Stimulated activated naive CD8-positive, alpha-beta T cell treated with anti-CD3 and anti-CD28 coated beads, Interleukin-15, Interleukin-2, amounts not matched to agents 100 ng/mL and 50 ng/mL, for 24 hours (primary cell): ENCODE data around the gene EIF4E.
"Not testable (repeated sequence)": the region's sequence is repeated elsewhere in the genome, so short reads cannot be mapped to it uniquely, and the experiment has no call there.

ENCODE experiments used
- H3K27ac Mint-ChIP-seq: one replicate; pipeline ENCODE4 v1.8.0; 2021; ENCODE audit warnings: mild to moderate bottlenecking, mixed read lengths
- H3K27me3 Mint-ChIP-seq: one replicate; pipeline ENCODE4 v1.8.0; 2021; ENCODE audit warnings: mixed read lengths
- H3K36me3 Mint-ChIP-seq: one replicate; pipeline ENCODE4 v1.8.0; 2021; ENCODE audit warnings: low read depth, mixed read lengths
- H3K4me1 Mint-ChIP-seq: one replicate; pipeline ENCODE4 v1.8.0; 2021; ENCODE audit warnings: low read depth, mixed read lengths
- H3K4me3 Mint-ChIP-seq: one replicate; pipeline ENCODE4 v1.8.0; 2021; ENCODE audit warnings: mild to moderate bottlenecking, mixed read lengths
- H3K9me3 Mint-ChIP-seq: one replicate; pipeline ENCODE4 v1.8.0; 2021; ENCODE audit warnings: mixed read lengths

Gene EIF4E

GRCh38 chr4:98872120-98872906 lies 56.6 kb downstream of the EIF4E start:
- peaks cover 13% of the 10 kb centered on the region for H3K36me3 Mint-ChIP-seq
- not testable (repeated sequence) for H3K27me3 Mint-ChIP-seq, H3K4me3 Mint-ChIP-seq, H3K4me1 Mint-ChIP-seq, H3K27ac Mint-ChIP-seq, H3K9me3 Mint-ChIP-seq

DNA sequence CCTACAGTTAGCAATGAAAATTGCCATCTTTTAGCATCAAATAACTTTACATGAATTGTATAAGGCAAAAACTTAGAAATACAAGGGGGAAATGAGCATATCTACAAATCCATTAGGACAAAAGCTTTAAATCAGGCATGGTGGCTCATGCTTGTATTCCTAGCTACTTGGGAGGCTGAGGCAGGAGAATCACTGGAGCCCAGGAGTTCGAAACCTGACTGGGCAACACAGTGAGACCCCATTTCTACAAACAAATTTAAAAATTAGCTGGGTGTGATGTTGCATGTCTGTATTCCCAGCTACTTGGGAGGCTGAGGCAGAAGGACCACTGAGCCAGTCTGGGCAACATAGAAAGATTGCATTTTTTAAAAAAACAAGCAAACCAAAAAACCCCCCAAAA lies 61.3 kb downstream of the EIF4E start:
- Mint-ChIP-seq H3K4me1 (peaks cover 2% of the 10 kb centered on the region), H3K27ac (no peak overlapping the region), H3K4me3 (no peak overlapping the region), H3K9me3 (peaks cover under 1% of the 10 kb centered on the region), H3K27me3 (no peaks in the 10 kb centered on the region), H3K36me3 (no peaks in the 10 kb centered on the region)

GRCh38 chr4:98865059-98865458 lies 63.9 kb downstream of the EIF4E start:
- no peaks in the 10 kb centered on the region for H3K4me1 Mint-ChIP-seq
- H3K36me3 Mint-ChIP-seq = no peaks in the 10 kb centered on the region
- H3K27me3 Mint-ChIP-seq = no peaks in the 10 kb centered on the region
- H3K27ac Mint-ChIP-seq = no peak overlapping the region
- no peaks in the 10 kb centered on the region for H3K9me3 Mint-ChIP-seq
- no peak overlapping the region for H3K4me3 Mint-ChIP-seq

DNA sequence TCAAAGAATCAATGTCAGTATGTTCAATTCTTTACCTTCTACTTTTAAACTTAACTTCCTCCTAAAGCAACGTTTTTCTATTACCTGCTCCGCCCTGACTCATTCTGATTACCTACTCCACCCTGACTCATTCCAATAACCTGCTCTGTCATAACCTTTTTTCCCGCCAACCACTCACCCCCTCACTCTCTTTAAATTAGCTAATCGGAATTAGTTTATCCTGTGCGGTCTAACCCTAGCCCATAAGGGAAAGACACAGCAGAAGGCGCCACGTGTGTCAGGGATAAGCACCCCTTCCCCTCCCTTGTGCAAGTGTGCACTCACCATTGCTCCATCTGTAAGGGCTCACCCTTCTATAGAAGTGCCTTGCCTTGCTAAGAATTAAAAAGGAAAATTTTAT lies 64.4 kb downstream of the EIF4E start:
- no peak overlapping the region for H3K27ac Mint-ChIP-seq
- no peaks in the 10 kb centered on the region for H3K36me3 Mint-ChIP-seq
- no peaks in the 10 kb centered on the region for H3K4me1 Mint-ChIP-seq
- no peaks in the 10 kb centered on the region for H3K27me3 Mint-ChIP-seq
- no peaks in the 10 kb centered on the region for H3K9me3 Mint-ChIP-seq
- H3K4me3 Mint-ChIP-seq = no peak overlapping the region

DNA sequence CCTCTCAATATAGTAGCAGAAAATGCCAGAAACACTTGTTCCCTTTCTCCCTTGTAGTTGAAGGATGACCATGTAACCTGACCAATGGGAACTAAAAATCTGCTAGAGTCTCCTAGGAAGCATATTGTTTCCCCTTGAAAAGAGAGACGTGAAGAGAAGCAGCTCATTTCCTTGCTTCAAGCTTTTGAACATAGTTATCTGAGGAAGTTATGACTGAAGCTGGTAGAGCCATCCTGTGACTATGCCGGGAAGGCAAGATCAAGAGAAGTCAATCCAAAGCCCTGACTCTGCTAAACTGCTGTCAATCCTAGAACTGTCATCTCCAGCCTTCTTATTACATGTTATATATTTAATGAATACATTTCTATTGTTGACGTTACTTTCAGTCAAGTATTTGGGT lies 66.6 kb downstream of the EIF4E start:
- H3K27me3 Mint-ChIP-seq = no peaks in the 10 kb centered on the region
- no peak overlapping the region for H3K27ac Mint-ChIP-seq
- no peak overlapping the region for H3K4me3 Mint-ChIP-seq
- no peaks in the 10 kb centered on the region for H3K9me3 Mint-ChIP-seq
- no peaks in the 10 kb centered on the region for H3K4me1 Mint-ChIP-seq
- H3K36me3 Mint-ChIP-seq = no peaks in the 10 kb centered on the region

DNA sequence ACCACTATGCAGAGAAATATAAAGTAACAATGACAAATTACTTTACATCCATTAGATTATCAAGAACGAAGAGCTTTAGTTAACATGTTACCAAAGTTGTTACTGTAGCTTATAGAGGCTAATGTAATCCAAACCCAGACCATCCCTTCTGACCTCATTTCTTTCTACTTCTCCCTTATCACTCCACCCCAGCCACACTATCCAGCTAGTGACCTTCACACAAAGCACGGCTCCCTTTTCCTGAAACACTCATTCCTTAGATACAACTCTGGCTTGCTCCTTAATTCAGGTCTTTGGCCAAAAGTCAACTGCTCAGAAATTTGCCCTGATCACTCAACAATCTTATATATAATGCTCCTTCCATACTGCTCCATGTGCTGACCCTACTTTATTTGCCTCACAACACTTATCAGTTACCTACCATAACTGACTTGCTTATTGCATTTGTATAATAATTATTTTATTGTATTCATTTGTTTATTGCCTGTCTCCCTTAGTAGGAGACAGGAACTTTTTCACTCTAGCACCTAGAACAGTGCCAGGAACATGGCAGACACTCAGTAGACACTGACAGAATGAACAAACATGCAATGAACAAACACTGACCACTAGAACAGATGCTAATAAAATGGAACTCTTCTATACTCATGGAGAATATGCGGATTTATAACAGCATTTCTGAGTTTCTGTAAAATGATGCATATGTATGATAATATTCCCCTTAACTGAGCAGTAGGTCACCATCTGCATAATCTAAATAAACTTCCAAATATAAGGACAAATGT lies 67.6 kb downstream of the EIF4E start:
- H3K4me1 Mint-ChIP-seq = no peaks in the 10 kb centered on the region
- H3K9me3 Mint-ChIP-seq = no peaks in the 10 kb centered on the region
- H3K36me3 Mint-ChIP-seq = no peaks in the 10 kb centered on the region
- no peak overlapping the region for H3K27ac Mint-ChIP-seq
- H3K27me3 Mint-ChIP-seq = no peaks in the 10 kb centered on the region
- no peak overlapping the region for H3K4me3 Mint-ChIP-seq

- H3K9me3 Mint-ChIP-seq = no peaks in the 10 kb centered on the region
- H3K27ac Mint-ChIP-seq = no peak overlapping the region
- no peaks in the 10 kb centered on the region for H3K36me3 Mint-ChIP-seq
- peaks cover 25% of the 10 kb centered on the region for H3K27me3 Mint-ChIP-seq
- H3K4me1 Mint-ChIP-seq = no peaks in the 10 kb centered on the region
- no peak overlapping the region for H3K4me3 Mint-ChIP-seq
Measured at GRCh38 chr4:98851806-98852205, 77.1 kb downstream of the EIF4E start.

DNA sequence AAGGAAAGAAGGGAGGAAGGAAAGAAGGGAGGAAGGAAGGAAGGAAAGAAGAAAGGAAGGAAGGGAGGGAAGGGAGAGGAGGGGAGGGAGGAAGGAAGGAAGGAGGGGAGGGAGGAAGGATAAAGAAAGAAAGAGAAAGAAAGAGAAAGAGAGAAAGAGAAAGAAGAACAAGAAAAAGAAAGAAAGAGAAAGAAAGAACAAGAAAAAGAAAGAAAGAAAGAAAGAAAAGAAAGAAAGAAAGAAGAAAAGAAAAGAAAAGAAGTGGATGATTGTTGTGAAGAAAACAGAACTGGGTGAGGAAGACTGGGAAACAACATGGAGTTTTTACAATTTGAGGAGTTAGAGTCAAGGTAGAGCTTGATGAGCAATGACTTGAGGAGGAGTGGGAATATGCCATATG lies 78.0 kb downstream of the EIF4E start:
- Mint-ChIP-seq H3K4me1 (no peaks in the 10 kb centered on the region), H3K27ac (no peak overlapping the region), H3K4me3 (no peak overlapping the region), H3K9me3 (peaks cover 5% of the 10 kb centered on the region), H3K36me3 (peaks cover 5% of the 10 kb centered on the region), H3K27me3 (peaks cover 25% of the 10 kb centered on the region)

DNA sequence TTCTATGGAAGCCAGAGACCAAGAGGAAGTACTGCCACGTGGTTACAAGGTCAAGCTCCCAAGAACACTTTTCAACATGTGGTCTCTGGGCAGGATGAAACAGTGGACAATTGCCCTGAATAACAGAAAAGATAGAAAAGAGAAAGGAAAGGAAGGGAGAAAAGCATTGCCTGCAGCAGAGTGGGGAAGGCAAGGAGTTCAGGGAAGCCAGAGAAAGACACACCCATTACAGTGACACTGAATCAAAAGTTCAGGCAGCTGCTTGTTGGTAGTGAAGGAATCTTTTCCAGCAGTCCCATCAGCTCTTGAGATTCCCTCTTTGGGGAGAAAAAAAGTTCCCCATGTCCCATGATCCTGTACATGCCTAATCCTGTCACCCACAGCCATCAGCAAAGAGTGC lies 80.5 kb downstream of the EIF4E start:
- Mint-ChIP-seq H3K36me3 (peaks cover 5% of the 10 kb centered on the region), H3K27ac (no peak overlapping the region), H3K9me3 (peaks cover 11% of the 10 kb centered on the region), H3K4me1 (no peaks in the 10 kb centered on the region), H3K4me3 (no peak overlapping the region), H3K27me3 (peaks cover 18% of the 10 kb centered on the region)

DNA sequence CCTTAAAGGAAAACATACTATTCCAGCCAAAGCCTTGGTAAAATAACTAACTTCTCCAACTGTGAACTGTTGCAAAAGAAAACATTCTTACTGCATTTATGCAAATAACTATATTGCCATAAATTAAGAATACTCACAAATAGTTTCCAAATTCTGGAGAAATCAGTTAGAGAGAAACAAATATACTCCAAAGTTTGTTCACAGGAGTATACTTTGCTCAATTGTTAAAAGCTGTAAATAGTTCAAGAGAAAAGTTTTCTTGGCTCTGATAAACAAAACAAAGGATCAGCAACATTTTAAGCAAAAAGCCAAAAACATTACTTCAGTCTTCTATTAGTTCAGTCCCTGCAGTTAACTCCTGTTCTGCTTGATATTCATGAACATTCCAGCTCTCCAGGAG lies 83.0 kb downstream of the EIF4E start:
- peaks cover under 1% of the 10 kb centered on the region for H3K27me3 Mint-ChIP-seq
- no peak overlapping the region for H3K4me3 Mint-ChIP-seq
- peaks cover 20% of the 10 kb centered on the region for H3K9me3 Mint-ChIP-seq
- no peak overlapping the region for H3K27ac Mint-ChIP-seq
- H3K4me1 Mint-ChIP-seq = no peaks in the 10 kb centered on the region
- peaks cover 5% of the 10 kb centered on the region for H3K36me3 Mint-ChIP-seq

DNA sequence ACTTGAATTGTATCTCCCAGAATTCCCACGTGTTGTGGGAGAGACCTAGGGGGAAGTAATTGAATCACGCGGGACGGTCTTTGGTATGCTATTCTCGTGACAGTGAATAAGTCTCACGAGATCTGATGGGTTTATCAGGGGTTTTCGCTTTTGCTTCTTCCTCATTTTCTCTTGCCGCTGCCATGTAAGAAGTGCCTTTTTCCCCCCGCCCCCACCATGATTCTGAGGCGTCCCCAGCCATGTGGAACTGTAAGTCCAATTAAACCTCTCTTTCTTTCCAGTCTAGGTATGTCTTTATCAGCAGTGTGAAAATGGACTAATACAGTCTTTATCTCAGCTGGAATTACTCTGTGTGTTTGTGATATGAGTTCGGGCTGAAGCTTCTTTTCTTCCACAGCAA lies 86.0 kb downstream of the EIF4E start:
- H3K36me3 Mint-ChIP-seq, H3K27ac Mint-ChIP-seq, H3K27me3 Mint-ChIP-seq, H3K4me1 Mint-ChIP-seq, H3K4me3 Mint-ChIP-seq: not testable (repeated sequence)
- H3K9me3 Mint-ChIP-seq = peaks cover 20% of the 10 kb centered on the region

DNA sequence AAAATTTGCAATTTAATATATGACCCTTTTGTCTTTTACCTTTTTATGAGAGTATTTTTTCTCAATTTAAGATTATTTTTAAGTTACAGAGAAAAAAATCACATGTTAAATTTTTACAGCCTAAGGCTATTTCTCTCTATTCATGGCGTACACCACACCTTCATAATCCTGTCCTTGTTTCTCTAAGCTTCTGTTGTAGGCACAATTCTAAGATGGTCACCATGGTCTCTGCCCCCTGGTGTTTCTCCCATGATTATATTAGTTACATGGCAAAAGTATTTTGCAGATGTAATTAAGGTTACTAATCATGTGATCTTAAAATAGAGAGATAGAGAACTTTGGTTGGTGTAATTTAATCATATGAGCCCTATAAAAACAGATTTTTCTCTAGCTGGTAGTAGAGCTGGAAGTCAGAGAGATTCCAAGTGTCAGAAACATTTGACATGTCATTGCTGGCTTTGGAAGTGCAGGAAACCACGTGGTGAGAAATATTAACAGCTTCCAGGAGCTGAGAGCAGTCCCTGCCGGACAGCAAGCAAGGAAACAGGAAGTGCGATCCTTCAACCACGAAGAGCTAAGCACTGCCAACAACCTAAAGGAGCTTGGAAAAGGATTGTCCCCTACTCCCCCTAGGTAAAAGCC lies 89.8 kb downstream of the EIF4E start:
- Mint-ChIP-seq H3K27ac (no peak overlapping the region), H3K9me3 (peaks cover 9% of the 10 kb centered on the region), H3K4me1 (no peaks in the 10 kb centered on the region), H3K36me3 (no peaks in the 10 kb centered on the region), H3K4me3 (no peak overlapping the region), H3K27me3 (no peaks in the 10 kb centered on the region)

GRCh38 chr4:98838531-98838930 lies 90.4 kb downstream of the EIF4E start:
- Mint-ChIP-seq H3K27me3 (no peaks in the 10 kb centered on the region), H3K4me1 (no peaks in the 10 kb centered on the region), H3K36me3 (no peaks in the 10 kb centered on the region), H3K9me3 (peaks cover 9% of the 10 kb centered on the region), H3K4me3 (no peak overlapping the region), H3K27ac (no peak overlapping the region)

GRCh38 chr4:98833384-98833783 lies 95.5 kb downstream of the EIF4E start:
- no peak overlapping the region for H3K4me3 Mint-ChIP-seq
- no peaks in the 10 kb centered on the region for H3K9me3 Mint-ChIP-seq
- H3K27ac Mint-ChIP-seq = no peak overlapping the region
- H3K4me1 Mint-ChIP-seq = no peaks in the 10 kb centered on the region
- no peaks in the 10 kb centered on the region for H3K36me3 Mint-ChIP-seq
- H3K27me3 Mint-ChIP-seq = no peaks in the 10 kb centered on the region

DNA sequence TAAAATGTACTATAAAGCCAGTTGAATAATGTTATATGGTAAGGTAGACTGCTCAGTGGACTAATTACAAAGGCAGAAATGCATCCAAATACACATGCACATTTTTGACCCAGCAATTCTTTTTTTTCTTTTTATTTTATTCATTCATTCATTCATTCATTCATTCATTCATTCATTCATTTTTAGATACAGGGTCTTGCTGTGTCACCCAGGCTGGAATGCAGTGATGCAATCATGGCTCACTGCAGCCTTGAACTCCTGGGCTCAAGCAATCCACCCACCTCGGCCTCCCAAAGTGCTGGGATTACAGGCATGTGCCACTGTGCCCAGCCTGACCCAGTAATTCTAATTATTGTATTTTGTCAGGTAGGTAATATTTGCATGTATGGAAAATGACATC lies 97.9 kb downstream of the EIF4E start:
- H3K27ac Mint-ChIP-seq, H3K4me3 Mint-ChIP-seq, H3K36me3 Mint-ChIP-seq, H3K4me1 Mint-ChIP-seq, H3K9me3 Mint-ChIP-seq, H3K27me3 Mint-ChIP-seq: not testable (repeated sequence)
